Inflammatory macrophage (primary cell): ENCODE results near the gene ZNF462.
A peak's percentile ranks its signal among the peaks of the same experiment; 100 is the strongest.
"Not testable (repeated sequence)": the region's sequence is repeated elsewhere in the genome, so short reads cannot be mapped to it uniquely, and the experiment has no call there.

ENCODE experiments used
- DNase-seq, 2 donors: peaks; one replicate each; pipeline ENCODE4 v3.0.0-alpha.2; 2020 to 2022
- total RNA-seq, 18 experiments: gene quantifications; one replicate each; lab custom pipeline; 2026; ENCODE audit warnings: mixed read lengths in 6 of 18, inconsistent platforms in 2 of 18; lab: John Stamatoyannopoulos, UW

ZNF462 gene, protein sequence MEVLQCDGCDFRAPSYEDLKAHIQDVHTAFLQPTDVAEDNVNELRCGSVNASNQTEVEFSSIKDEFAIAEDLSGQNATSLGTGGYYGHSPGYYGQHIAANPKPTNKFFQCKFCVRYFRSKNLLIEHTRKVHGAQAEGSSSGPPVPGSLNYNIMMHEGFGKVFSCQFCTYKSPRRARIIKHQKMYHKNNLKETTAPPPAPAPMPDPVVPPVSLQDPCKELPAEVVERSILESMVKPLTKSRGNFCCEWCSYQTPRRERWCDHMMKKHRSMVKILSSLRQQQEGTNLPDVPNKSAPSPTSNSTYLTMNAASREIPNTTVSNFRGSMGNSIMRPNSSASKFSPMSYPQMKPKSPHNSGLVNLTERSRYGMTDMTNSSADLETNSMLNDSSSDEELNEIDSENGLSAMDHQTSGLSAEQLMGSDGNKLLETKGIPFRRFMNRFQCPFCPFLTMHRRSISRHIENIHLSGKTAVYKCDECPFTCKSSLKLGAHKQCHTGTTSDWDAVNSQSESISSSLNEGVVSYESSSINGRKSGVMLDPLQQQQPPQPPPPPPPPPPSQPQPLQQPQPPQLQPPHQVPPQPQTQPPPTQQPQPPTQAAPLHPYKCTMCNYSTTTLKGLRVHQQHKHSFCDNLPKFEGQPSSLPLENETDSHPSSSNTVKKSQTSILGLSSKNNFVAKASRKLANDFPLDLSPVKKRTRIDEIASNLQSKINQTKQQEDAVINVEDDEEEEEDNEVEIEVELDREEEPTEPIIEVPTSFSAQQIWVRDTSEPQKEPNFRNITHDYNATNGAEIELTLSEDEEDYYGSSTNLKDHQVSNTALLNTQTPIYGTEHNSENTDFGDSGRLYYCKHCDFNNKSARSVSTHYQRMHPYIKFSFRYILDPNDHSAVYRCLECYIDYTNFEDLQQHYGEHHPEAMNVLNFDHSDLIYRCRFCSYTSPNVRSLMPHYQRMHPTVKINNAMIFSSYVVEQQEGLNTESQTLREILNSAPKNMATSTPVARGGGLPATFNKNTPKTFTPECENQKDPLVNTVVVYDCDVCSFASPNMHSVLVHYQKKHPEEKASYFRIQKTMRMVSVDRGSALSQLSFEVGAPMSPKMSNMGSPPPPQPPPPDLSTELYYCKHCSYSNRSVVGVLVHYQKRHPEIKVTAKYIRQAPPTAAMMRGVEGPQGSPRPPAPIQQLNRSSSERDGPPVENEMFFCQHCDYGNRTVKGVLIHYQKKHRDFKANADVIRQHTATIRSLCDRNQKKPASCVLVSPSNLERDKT (N-terminal part only)
- 0 to 0.96 (median 0.17) reads per million in 18 experiments for total RNA-seq

DNA sequence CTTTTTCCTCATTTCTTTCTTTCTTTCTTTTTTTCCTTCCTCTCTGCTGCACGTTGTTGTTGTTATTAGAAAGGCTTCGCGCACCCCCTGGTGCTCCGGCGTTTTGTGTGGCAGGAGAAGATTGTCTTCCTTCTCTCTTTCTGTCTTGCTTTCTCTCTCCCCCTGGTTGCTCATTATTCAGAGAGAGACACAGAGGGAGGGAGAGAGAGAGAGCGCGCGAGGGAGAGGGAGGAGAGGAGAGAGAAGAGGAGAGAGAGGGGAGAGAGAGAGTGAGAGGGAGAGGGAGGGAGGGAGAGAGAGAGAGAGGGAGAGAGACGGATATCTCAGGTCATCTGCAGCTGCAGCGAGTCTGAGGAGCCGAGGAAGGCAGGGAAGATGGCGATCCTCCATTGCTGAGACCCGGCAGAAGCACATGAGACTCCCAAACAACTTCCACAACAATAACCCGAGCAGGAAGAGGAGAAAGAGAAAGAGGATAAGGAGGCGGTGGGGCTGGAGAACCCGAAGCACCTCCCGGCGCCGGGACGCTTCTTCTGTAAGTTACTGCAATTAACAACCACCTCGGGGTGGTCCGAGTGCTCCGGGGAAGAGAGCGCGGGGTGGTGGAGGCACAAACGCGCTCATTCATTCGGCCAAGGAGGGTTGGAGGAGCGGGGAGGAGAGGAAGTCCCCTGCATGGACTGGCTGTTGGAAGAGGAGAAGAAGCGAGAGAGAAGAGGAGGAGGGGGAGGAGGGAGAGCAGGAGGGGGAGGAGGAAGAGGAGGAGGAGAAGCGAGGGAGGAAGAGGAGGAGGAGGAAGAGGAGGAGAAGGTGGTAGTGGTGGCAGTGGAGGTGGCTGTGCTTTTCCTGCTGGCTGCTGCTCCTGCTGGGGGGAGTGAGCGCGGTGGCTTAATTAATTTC, at the start of gene ZNF462:
TSS of gene ZNF462 (plus strand) at position 346 of the 900 bp plus-strand sequence. CDS start 60,218 bp downstream, outside the sequence.
- DNase-seq = no peak

DNA sequence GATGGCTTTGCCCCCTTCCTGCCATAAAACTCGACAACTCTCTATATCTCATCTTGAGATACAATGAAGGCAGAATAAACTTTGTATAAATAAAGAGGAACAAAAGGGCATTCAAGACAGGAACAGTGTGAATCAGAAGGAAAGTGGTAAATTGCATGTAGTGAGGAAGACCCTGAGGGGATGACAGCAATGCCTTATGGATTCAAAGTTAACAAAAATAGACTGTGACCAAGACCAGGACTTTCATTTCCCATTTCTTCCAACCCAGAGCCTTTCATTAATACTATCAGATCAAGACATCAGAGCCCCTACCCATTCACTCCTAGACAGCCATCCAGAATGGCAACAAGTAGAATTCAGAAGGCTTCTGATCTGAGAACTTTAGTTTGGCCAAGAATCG, 46.4 kb upstream of the ZNF462 start:
- peak; percentile 1 to 3 for DNase-seq

DNA sequence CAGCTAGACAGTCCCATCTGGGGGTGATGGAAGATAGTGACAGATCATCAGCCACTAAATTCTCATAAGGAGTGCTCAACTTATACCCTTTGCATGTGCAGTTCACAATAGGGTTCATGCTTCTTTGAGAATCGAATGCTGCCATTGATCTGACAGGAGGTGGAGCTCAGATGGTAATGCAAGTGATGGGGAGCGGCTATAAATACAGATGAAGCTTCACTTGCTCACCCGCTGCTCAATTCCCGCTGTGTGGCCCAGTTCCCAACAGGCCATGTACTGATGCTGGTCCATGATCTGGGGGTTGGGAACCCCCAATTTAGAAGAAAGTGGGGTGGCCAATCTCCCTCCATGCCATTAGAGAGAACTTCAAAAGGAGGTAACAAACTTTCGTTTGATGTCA, 44.9 kb upstream of the ZNF462 start:
- DNase-seq = no peak

DNA sequence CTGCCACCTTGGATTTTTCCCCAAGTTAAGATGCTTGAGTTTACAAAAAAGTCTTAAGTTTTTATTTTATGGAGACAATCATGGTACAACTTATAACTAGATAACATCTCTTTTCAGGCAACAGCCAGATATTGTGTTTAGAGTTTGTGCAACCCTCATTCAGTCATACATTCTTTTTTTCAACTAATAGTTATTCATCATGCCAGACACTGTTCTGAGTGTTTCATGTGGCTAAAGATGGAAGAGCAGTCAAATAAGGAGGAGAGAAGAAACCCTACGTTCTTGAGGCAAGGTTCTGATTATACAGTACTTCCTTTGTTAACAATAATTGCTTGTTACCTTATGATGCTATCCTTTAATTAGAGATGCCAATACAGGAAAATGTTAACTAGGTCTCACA, 42.1 kb upstream of the ZNF462 start:
- DNase-seq = no peak

DNA sequence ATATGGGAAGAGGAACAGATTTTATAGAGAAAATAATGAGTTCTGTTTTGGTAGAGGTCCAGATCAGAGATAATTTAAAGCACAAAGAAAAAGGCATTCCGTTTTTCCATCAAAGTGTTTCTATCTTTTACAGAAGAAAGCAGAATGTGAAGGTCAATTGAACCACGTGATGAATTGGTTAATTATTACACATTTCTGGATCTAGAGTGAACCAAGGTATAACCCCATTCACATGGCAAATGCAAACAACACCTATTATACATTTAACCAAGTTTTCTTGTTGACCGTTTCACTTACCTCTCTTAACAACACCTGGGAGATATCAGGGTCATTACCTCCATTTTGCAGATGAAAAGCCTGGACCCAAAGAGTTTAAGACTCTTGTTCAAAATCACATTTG, 34.9 kb upstream of the ZNF462 start:
- no peak for DNase-seq

DNA sequence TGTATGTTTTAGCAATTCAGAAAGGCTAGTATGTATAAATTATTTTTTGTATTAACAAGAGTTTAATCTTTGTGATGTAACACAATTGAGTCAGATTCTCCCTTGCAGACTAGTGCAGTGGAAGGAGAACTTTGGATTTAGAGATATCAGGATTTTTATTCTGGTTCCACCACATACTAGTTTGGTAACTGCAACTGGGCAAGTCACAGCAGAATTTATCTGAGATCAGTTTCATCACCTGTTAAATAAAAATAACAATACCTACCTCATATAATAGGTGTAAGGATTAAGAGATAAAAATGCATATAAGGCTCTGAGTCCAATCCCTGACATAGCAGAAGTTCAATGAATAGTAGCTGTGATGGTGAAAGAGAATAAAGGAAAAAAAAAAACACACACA, 34.0 kb upstream of the ZNF462 start:
- no peak for DNase-seq

DNA sequence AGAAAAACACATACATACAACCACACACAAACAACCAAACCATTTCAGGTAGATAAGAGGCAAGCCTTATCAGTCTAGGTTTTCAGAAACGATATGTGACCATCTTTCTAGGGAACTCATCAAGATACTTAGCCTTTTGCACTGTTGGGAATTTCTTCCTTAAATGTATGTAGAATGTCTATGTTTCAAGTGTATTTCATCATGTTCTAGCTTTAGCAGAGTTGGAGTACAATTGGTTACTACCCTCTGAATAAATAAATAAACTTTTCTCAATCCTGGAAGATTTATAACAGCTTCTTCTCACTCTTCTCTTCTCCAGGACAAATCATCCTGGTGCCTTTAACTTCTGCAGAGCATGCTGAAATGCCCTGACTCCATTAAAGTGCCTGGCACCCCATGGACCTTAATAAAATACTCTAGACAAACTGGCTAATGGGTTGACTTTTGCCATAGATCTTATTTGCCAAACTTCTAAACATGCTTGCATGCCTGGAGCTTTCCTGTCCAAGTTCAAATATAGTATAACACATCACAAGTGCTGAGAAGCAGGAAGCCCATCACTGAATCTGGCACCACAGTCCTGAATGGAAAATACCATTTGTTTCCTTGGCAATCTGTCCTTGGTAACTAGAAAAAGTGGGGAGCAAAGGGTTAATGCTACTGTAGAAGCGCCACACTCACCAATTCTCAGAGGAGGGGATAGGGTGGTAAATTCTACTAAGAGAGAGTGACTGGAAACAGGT, 33.1 kb upstream of the ZNF462 start:
- DNase-seq = no peak

DNA sequence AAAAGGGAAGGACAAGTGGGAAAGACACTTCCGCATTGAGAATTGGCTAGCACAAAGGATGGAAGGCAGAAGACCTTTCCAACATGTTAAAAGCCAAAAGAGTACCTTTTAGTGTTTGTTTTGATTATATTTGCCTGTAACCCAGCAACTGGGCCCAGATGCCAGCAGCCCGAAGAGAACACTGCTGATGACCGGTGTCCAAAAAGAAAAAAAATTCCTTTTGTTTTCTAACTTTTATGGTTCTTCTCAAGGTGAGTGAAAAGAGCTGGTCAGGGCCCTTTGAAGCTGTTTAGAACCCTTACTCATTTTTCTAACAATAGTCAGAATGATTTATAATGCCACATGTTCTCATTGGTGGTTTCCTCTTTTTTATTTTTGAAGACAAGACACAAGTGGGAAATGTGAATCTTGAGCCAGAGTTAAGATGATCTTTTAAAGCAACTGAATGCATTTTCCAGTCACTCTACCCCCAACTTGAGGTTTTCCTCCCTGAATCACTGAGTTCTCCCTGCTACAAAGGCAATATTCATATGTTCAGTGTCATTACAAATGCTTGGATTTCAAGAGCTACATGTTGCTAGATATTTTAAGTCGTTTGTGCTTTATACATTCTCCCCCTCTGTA, 32.3 kb upstream of the ZNF462 start:
- DNase-seq = no peak

DNA sequence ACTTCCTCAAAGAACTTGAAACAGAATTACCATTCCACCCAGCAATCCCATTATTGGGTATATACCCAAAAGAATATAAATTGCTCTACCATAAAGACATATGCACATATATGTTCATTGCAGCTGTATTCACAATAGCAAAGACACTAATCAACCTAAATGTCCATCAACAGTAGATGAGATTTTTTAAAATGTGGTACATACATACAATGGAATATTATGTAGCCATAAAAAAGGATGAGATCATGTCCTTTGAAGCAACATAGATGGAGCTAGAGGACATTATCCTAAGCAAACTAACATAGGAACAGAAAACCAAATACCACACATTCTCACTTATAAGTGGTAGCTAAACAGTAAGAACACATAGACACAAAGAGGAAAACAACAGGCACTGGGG, 28.1 kb upstream of the ZNF462 start:
- DNase-seq = no peak

DNA sequence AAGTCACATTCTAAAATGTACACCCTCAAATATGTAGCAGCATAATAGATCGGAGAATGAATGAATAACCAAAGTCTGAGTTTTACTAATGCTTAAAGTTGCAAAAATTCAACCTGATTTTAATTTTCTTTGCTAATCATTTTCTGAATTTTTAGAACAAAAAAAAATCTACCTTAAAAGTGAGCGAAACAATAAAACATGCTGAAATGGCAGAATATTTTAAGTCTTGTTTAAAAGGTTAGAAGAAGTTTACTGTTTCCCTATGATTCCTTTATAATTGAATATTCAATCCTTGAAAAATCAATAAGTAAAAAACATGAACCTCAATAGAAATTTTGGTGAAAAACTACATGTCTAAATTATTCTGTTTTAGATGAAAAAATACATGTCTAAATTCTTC, 27.1 kb upstream of the ZNF462 start:
- no peak for DNase-seq

DNA sequence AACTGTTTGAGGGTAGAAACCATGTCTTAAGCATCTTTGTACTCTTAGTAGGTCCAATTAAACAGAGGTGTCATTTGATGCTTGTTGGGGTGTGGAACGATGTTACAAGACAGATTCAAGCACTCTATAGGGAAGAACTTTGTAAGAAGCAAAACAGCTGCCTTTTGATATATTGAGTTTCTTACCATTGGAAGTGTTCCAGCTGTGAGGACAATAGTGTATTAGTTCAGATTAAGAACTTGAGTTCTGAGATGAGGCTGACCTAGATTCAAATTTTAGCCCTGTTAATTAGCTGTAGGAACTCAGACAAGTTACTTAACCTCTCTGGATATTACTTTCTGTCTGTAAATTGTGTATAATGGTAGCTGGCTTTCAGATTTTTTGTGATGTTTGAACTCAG, 19.6 kb upstream of the ZNF462 start:
- DNase-seq = no peak

DNA sequence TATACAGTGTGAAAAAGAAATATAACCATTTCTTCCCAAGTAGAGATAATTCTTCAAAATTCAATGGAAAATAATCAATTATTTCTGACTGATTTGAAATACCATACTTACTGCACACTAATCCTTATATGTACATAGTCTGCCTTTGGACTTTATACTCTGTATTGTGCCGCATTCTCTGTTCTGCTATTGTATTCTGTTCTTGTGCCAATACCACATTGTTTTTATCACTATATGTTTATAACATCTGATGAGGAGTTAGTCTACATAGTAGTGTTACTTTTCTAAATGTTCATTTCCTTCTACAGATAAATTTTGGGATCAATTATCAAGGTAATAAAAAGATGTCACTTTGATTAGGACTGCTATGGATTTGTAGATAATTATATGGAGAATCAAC, 16.7 kb upstream of the ZNF462 start:
- no peak for DNase-seq

DNA sequence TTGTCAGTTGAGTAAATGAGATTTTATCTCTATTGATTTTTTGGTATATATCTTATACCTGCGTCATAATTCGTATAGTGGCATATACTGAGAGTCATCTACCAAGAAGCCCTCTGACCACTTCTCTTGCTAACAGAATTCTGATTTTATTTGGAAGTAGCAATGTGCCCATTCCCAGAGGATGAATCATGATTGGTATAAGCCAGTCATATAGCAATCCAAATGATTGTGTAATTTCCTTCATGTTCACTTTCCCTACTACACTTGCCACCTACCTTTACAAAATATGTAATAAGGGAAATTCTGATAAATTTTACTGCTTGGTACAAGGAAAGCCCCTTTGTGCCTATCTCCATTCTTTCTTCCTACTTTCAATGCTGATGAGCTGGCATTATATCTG, 16.1 kb upstream of the ZNF462 start:
- no peak for DNase-seq

DNA sequence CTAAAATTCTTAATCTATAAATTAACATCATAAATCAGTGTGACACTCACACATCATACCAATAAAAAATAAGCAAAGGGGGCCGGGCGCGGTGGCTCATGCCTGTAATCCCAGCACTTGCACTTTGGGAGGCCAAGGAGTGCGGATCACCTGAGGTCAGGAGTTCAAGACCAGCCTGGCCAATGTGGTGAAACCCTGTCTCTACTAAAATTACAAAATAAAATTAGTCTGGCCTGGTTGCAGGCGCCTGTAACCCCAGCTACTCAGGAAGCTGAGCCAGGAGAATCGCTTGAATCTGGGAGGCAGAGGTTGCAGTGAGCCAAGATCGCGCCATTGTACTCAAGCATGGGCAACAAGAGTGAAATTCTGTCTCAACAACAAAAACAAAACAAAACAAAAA, 11.3 kb upstream of the ZNF462 start:
- DNase-seq = not testable (repeated sequence)

DNA sequence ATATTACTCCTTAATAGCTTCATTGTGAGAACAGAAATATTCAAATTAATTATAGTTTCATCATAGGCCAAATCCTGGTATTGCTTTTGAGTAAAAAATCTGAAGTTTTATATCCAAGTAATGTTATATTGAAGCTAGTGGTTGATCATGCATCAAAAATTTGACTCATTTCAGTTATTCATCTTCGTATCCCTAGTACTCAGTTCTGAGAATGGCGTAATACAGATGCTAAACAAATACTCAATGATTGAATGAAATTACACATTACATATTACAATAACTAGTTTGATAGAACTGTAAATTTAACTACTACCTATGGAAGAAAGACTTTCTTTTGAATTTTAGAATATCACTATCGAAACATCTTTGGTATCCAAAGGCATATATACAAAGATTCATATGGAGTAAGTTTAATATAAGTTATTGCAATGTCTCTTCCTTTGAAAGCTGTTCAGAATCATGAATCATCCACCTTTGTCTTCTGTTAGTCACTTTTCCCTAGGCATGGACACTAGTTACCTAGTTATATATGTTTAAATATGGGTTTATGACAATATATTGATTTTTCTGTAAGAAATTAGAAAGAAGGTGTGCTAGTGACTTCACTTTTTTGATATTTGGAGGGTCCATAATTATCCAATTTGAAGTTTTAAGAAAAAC, 5.0 kb upstream of the ZNF462 start:
- no peak for DNase-seq

DNA sequence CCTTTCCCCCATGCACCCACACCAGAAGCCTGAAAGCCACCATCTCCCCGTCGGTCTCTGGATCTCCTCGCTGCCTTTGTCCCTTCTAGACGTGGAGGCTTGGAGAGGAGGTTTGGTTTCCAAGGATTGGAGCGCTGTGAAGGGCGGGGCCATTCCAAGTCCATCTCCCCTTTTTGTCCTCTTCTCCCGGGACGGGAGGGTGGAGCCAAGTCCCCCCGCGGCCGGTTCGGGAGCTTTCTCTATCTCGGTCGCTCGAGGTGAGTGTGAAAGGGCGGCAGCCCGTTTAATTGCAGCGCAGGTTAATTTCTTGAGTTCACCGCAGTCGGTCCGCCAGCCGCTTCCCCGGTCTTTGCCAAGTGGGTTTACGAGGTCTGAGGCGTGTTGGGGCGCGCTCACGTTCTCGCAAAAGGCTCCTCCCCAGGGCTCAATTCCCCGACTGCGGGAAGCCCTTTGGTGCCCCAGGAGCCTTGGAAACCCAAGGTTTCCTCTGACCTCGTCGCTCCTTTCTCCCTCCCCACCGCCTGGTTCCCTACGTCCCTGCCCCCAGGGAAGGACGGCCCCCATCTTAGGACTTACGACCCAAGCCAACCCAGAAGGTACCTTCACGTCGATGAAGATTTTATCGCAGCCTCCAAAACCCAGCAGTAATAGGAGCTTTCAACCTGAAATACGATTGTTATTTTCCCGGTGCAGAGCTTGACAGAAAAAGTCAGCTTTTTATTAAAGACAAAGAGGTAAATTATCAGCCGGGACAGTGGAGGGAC, 2.8 kb upstream of the ZNF462 start:
- no peak for DNase-seq

DNA sequence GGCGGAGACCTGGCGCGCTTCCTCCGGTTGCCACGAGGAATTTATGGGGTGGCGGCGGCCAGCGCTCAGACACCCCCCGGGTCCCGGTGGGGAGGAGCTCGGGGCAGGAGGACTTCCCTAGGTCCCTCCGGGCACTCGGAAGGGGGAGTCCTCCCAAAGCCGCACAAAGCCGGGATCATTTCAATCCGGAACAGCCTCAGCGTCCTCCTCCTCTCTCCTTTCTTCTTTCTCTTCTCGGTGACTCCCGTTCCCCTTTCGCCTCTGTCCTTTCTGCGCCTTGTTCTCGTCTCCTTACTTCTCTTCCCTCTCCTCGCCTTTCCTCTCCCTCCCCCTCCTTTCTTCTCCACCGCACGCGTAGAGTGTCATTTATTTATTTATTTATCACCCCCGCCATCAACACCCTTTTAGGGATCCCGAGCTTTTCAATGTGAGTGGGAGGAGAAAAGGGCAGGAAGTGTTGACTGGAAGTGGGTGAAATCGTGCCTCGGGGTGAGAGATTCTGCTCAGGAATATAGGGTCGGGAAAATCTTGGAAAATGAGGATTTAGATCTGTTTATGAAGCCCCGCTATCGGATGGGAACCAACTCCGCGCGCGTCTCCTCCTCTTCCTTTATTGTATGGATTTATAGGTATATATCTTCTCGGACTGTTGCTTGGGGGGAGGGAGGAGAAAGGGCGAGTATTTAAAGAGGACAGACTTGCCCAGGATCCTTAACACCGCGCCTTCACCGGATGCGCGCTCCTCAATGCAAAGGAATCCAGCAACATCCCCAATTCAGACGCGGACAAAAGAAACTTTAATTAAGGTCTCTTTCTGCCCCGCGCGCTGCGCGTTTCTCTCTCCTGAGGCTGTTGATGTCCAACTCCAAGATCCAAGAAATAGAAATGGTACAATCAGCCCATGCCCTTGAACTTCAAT, 2.0 kb upstream of the ZNF462 start:
- no peak for DNase-seq

DNA sequence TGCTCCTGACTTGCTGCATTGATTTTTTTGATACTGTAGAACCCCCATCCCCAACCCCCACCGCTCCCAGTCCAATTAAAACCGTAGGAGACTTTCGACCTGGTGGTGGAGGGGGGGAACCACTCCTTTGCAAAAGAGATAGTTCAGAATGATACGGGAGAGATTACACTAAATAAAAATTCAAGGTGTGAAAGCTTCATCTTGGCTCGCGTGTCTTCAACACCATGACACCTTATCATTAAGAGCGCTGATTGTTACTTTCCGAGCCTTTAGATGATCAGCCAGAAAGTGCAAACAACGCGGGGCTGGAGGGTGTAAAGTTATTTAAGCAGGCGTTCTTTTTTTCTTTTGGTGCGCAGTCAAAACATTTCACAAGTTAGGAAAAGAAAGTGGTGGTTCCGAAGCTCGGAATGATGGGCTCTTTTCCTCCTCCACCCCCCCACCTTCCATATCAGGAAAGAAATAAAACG, 1.3 kb upstream of the ZNF462 start:
- DNase-seq = no peak
